Mucosa of rectum (tissue), 2 donors: ENCODE measurements around the gene OR2F2.

Experiments
- H3K27ac ChIP-seq, 2 donors: one replicate each; pipeline ENCODE4 v1.7.0; 2013; ENCODE audit warnings: inconsistent platforms in 2 of 2, low read depth in 2 of 2, low read length in 2 of 2
- H3K27me3 ChIP-seq, 2 donors: one replicate each; pipeline ENCODE4 v1.7.0; 2013; ENCODE audit warnings: low read length in 2 of 2; ENCODE audit not compliant: control insufficient read depth in 2 of 2, insufficient read depth in 2 of 2
- H3K36me3 ChIP-seq, 2 donors: one replicate each; pipeline ENCODE4 v1.7.0; 2013; ENCODE audit warnings: low read length in 2 of 2; ENCODE audit not compliant: control insufficient read depth in 2 of 2, insufficient read depth in 2 of 2
- H3K4me1 ChIP-seq, 2 donors: one replicate each; pipeline ENCODE4 v1.7.0; 2013; ENCODE audit warnings: low read length in 2 of 2, mild to moderate bottlenecking in 1 of 2; ENCODE audit not compliant: control insufficient read depth in 2 of 2, insufficient read depth in 2 of 2
- H3K4me3 ChIP-seq, 2 donors: one replicate each; pipeline ENCODE4 v1.7.0; 2013; ENCODE audit warnings: low read length in 2 of 2
- H3K9ac ChIP-seq, 2 donors: one replicate each; pipeline ENCODE4 v1.7.0; 2013; ENCODE audit warnings: low read length in 2 of 2, low read depth in 1 of 2, mild to moderate bottlenecking in 1 of 2
- H3K9me3 ChIP-seq, 2 donors: one replicate each; pipeline ENCODE4 v1.7.0; 2013; ENCODE audit warnings: low read length in 2 of 2; ENCODE audit not compliant: control insufficient read depth in 2 of 2
- donor health status: healthy.
- donor health status: Normal muscosa, but diverticular disease.

Gene OR2F2

GRCh38 chr7:143975617-143976016, 40.6 kb downstream of the OR2F2 start:
- H3K9me3 ChIP-seq, result no peaks in the 10 kb centered on the region
- no peak overlapping the region for H3K4me3 ChIP-seq
- H3K36me3 ChIP-seq, result no peaks in the 10 kb centered on the region
- no peak overlapping the region for H3K27ac ChIP-seq
- no peaks in the 10 kb centered on the region for H3K27me3 ChIP-seq
- no peak overlapping the region for H3K9ac ChIP-seq
- peaks cover 0 to 6% of the 10 kb centered on the region in 2 donors for H3K4me1 ChIP-seq

GRCh38 chr7:143978585-143978984, 43.6 kb downstream of the OR2F2 start:
- H3K9me3 ChIP-seq, result no peaks in the 10 kb centered on the region
- H3K27me3 ChIP-seq, result no peaks in the 10 kb centered on the region
- no peak overlapping the region for H3K4me3 ChIP-seq
- H3K27ac ChIP-seq, result no peak overlapping the region
- H3K4me1 ChIP-seq, result peaks cover 0 to 6% of the 10 kb centered on the region in 2 donors
- no peak overlapping the region for H3K9ac ChIP-seq
- H3K36me3 ChIP-seq, result no peaks in the 10 kb centered on the region

GRCh38 chr7:143979359-143979758, 44.3 kb downstream of the OR2F2 start:
- Histone ChIP-seq H3K9ac (no peak overlapping the region), H3K27me3 (no peaks in the 10 kb centered on the region), H3K4me3 (no peak overlapping the region), H3K36me3 (no peaks in the 10 kb centered on the region), H3K27ac (no peak overlapping the region), H3K4me1 (peaks cover 0 to under 1% of the 10 kb centered on the region in 2 donors), H3K9me3 (no peaks in the 10 kb centered on the region)

GRCh38 chr7:143979998-143980397, 45.0 kb downstream of the OR2F2 start:
- Histone ChIP-seq H3K27me3 (no peaks in the 10 kb centered on the region), H3K9ac (no peak overlapping the region), H3K27ac (no peak overlapping the region), H3K9me3 (no peaks in the 10 kb centered on the region), H3K36me3 (no peaks in the 10 kb centered on the region), H3K4me1 (no peaks in the 10 kb centered on the region), H3K4me3 (no peak overlapping the region)

- no peak overlapping the region for H3K9ac ChIP-seq
- no peaks in the 10 kb centered on the region for H3K27me3 ChIP-seq
- no peaks in the 10 kb centered on the region for H3K4me1 ChIP-seq
- no peaks in the 10 kb centered on the region for H3K9me3 ChIP-seq
- no peak overlapping the region for H3K27ac ChIP-seq
- H3K4me3 ChIP-seq, result no peak overlapping the region
- no peaks in the 10 kb centered on the region for H3K36me3 ChIP-seq
Measured at GRCh38 chr7:143980746-143981510, 45.9 kb downstream of the OR2F2 start.

GRCh38 chr7:143983960-143984359, 48.9 kb downstream of the OR2F2 start:
- Histone ChIP-seq H3K9ac (no peak overlapping the region), H3K4me1 (no peaks in the 10 kb centered on the region), H3K27me3 (no peaks in the 10 kb centered on the region), H3K4me3 (no peak overlapping the region), H3K36me3 (no peaks in the 10 kb centered on the region), H3K9me3 (no peaks in the 10 kb centered on the region), H3K27ac (no peak overlapping the region)
